ENCODE data around the gene WDR6. TPM values are rescaled to one million over a fixed set of nuclear protein-coding genes. Genes with fewer than 3 reads are reported as not detected.

WDR6 gene
- 27.8 and 28.2 TPM in 2 replicates for total RNA-seq (2014; rRNA removed; shearing (Covaris generic))
- polyA plus RNA-seq (2014; cell fraction: nucleus; rRNA removed): 157 and 174 TPM in 2 replicates

- DNase-seq (ENCODE audit: extremely low read depth, low read depth): peak; percentile 87
Measured at GRCh38 chr3:49007068-49007770, at the start of gene WDR6. Gene WDR6 (plus strand): TSS chr3:49007391. CDS start chr3:49007432, 41 bp downstream.

DNA sequence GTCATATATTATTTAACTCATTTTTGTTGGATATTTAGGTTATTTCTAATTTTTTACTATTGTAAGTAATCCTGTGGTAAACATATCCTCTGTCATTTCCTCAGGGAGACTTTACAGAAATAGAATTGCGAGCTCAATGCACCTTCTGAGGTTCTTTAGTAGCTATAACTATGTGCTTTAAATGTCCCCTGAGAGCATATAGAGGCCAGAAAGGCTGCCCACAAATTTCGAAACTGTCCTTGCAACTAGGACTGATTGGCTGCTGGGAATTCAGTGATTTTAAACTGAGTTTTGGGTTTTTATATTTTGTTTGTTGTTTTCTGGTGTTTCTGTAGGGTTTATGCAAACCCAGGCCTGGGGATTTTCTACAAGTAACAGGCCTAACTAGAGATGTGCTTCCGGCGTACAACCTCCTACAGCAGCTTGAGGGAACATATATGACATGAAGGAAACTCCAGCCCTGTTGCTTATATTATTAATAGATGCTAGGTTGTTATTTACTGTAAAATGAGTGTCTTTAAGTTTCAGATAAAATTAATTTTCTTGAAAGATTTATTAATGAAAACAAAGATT lies 46.3 kb upstream of the WDR6 start:
- no peak for DNase-seq (ENCODE audit: extremely low read depth, low read depth)

DNA sequence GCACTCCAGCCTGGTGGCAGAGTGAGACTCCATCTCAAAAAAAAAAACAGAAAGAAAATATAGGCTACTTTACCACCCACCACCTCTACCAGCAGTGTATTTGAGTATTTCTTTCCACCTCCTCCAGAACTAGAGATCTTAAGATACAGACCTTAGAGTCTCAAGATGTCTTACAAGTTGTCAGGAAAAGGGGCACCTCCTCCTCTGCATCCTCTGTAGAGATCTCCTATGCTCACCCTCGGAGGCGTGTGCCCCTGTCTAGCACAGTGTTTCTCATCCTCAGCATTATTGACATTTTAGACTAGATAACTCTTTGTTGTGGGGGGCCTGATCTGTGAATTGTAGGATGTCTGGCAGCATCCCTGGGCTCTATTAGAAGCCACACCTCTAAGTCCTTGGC lies 44.9 kb upstream of the WDR6 start:
- DNase-seq (ENCODE audit: extremely low read depth, low read depth): no peak

- no peak for DNase-seq (ENCODE audit: extremely low read depth, low read depth)
Measured at GRCh38 chr3:48962939-48963338, 44.3 kb upstream of the WDR6 start.

- no peak for DNase-seq (ENCODE audit: extremely low read depth, low read depth)
Measured at GRCh38 chr3:48963591-48963990, 43.6 kb upstream of the WDR6 start.

DNA sequence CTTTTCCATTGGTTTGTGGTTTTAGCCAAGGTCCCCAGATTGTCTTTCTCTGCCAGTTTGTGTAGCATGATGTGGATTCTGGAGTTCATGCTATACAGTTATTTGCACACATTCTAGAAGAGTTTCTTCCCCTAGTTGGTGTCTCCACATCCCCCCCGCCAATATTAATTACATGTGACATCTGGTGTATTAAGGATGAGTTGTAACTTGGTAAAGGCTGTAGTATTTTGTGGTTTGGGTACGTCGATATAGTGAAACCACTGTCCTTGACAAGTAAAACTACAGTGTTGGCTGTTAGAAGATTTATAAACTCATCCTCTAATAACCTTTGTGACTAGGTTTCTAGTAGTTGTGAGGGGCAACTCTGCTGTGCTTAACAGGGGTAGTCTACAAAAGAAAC lies 40.8 kb upstream of the WDR6 start:
- DNase-seq (ENCODE audit: extremely low read depth, low read depth): no peak

DNA sequence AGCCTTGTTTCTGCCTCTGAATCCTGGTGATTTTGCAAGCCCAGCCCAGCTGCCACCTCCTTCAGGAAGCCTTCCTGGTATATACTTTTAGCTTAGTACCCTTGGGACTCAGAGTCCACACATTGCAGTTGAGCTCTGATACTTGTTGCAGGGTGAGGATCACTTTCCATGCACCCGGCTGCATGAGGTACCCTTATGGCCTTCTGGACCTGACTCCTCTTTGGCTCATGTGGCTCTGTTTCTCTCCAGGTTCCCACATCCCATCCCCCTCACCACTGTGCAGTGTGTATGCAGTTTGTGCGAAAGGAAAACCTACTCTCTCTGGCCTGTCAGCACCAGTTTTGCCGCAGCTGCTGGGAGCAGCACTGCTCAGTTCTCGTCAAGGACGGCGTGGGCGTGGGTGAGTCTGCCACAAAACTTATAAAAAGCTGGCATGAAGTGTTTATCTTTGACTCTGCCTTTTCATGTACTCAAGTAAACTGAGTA lies 40.3 kb upstream of the WDR6 start:
- no peak for DNase-seq (ENCODE audit: extremely low read depth, low read depth)

GRCh38 chr3:48970586-48970985 lies 36.6 kb upstream of the WDR6 start:
- DNase-seq (ENCODE audit: extremely low read depth, low read depth): no peak

- no peak for DNase-seq (ENCODE audit: extremely low read depth, low read depth)
Measured at GRCh38 chr3:48974076-48974864, 32.9 kb upstream of the WDR6 start.

GRCh38 chr3:48979451-48979850 lies 27.7 kb upstream of the WDR6 start:
- no peak for DNase-seq (ENCODE audit: extremely low read depth, low read depth)

DNA sequence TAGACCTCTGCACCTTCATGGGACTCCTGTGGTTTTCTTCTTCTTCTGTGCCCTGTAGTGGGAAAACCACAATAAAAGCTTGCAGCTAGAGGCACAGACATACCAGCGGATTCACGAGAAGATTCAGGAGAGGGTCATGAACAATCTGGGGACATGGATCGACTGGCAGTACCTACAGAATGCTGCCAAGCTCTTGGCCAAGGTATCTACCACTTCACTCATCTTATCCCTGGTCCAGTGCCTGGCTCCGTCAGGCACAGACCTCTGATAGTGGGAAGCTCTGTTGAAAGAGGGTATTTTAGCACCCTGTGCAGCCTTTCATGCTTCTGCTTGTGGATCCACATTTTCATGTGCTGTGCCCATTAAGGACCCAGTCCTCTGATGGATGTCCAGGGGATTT lies 26.9 kb upstream of the WDR6 start:
- no peak for DNase-seq (ENCODE audit: extremely low read depth, low read depth)

DNA sequence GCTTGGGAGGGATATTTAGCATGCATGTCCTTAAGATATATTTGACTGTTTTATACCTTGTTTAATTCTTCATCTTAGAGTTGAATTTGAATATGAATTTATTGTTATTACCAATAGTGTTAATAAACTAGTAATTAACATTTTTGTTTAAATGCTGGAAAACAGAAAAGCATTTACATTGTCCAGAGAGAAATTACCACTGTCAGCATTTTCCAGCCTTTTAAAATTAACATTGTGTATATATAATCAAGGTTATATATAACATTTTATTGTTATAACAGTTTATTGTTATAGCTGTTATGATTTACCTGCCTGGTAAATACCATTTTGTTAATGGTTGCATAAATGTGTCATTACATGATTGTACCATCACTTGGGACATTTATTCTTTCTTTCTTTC lies 25.2 kb upstream of the WDR6 start:
- no peak for DNase-seq (ENCODE audit: extremely low read depth, low read depth)

- DNase-seq (ENCODE audit: extremely low read depth, low read depth): no peak
Measured at GRCh38 chr3:48982686-48983085, 24.5 kb upstream of the WDR6 start.

DNA sequence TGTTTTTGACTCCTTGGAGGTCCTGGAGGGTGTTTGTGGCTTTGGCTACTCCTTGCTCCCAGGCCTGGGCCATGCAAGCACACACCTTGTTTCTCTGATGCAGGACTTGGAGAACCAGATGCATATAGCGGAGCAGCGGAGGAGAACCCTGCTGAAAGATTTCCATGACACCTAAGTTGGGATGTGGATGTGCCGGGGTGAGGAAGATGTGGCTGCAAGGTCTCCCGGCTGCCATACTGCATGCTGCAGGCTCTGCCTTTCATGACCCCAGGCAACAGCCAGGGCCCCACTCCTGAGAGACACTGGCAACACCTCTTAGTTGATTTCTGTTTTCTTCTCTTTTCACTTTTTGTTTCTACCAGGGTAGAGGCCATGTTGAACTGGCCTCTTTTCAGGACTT lies 24.1 kb upstream of the WDR6 start:
- DNase-seq (ENCODE audit: extremely low read depth, low read depth): no peak

GRCh38 chr3:48984663-48985062 lies 22.5 kb upstream of the WDR6 start:
- no peak for DNase-seq (ENCODE audit: extremely low read depth, low read depth)

DNA sequence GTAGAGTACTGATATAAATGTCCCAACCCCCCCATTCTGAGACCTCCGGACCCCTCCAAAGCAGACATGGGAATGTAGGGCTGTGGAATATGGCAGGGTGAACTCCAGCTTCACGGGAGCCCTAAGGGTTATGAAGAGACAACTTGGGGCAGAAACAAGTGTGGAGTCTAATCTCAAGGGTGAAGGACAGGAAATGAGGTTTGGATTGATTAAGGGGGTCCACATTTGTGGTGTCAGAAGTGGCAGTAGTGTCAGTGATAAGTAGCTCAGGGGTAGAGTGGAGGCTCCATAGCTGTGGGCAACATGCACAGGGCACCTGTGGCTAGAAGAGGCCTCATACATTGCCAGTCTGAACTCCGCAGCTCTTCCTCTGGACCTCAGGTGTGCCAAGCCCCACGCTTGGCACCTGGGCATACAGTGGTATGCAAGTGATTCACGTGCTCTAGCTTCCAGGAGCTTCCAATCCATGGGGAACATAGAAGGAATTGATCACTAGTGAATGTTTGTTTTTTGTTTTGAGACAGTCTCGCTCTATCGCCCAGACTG lies 21.3 kb upstream of the WDR6 start:
- no peak for DNase-seq (ENCODE audit: extremely low read depth, low read depth)

- DNase-seq (ENCODE audit: extremely low read depth, low read depth): no peak
Measured at GRCh38 chr3:48989126-48989795, 17.9 kb upstream of the WDR6 start.

DNA sequence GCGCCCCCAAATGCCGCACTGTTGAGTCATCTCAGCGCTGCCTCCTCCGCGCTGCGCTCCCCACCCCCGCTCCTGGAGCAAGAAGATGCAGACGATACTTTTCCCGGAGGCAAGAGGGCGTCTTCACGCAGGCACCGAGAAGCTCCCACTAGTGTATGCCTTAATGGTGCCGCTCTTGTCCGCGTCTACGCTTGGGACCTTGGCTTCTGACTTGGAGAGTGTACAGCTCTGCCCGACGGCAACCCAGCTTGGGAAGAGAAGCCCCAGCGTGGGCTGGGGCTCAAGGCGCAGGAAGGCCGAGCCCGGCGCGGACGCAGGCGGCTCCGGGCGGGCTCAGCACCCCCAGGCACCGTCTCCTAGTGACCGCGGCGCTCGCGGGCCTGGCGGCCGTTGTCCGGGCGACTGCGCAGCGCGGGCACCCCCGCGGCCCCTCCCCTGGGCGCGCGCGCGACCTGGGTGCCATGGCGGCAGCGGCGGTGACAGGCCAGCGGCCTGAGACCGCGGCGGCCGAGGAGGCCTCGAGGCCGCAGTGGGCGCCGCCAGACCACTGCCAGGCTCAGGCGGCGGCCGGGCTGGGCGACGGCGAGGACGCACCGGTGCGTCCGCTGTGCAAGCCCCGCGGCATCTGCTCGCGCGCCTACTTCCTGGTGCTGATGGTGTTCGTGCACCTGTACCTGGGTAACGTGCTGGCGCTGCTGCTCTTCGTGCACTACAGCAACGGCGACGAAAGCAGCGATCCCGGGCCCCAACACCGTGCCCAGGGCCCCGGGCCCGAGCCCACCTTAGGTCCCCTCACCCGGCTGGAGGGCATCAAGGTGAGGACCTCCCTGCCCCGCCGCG lies 17.2 kb upstream of the WDR6 start, which contains the start of gene P4HTM:
P4HTM (plus strand) TSS at position 446 of the 840 bp plus-strand sequence; CDS start at position 462, 16 bp downstream.
- DNase-seq (ENCODE audit: extremely low read depth, low read depth): peak; percentile 72

- no peak for DNase-seq (ENCODE audit: extremely low read depth, low read depth)
Measured at GRCh38 chr3:48990636-48991469, 16.3 kb upstream of the WDR6 start.

Measured in NCI-H460 (cell line).